Parathyroid adenoma (tissue), 2 donors: ENCODE data around the gene ACSL5.

Experiments used
- H2AFZ ChIP-seq: fragments of 300-600 bp; sonication (generic); one replicate; pipeline ENCODE4 v1.7.0; 2017; ENCODE audit warnings: antibody characterized with exemption, mild to moderate bottlenecking
- H3K27ac ChIP-seq: fragments of 300-600 bp; sonication (generic); one replicate; pipeline ENCODE4 v1.7.0; 2017
- H3K27me3 ChIP-seq: fragments of 300-600 bp; sonication (generic); one replicate; pipeline ENCODE4 v1.7.0; 2017; ENCODE audit warnings: low read length; ENCODE audit not compliant: control insufficient read depth, insufficient read depth
- H3K36me3 ChIP-seq: fragments of 300-600 bp; sonication (generic); one replicate; pipeline ENCODE4 v1.7.0; 2017; ENCODE audit warnings: low read length; ENCODE audit not compliant: control insufficient read depth, insufficient read depth
- H3K4me1 ChIP-seq: fragments of 300-600 bp; sonication (generic); one replicate; pipeline ENCODE4 v1.7.0; 2017; ENCODE audit warnings: control low read depth
- H3K4me2 ChIP-seq: fragments of 300-600 bp; sonication (generic); one replicate; pipeline ENCODE4 v1.7.0; 2017; ENCODE audit warnings: low read length
- H3K4me3 ChIP-seq: fragments of 300-600 bp; sonication (generic); one replicate; pipeline ENCODE4 v1.7.0; 2017; ENCODE audit warnings: low read depth, low read length
- H3K79me2 ChIP-seq: fragments of 300-600 bp; sonication (generic); one replicate; pipeline ENCODE4 v1.7.0; 2017; ENCODE audit warnings: control low read depth
- H3K9ac ChIP-seq: fragments of 300-600 bp; sonication (generic); one replicate; pipeline ENCODE4 v1.7.0; 2017; ENCODE audit warnings: mild to moderate bottlenecking
- H3K9me3 ChIP-seq: fragments of 300-600 bp; sonication (generic); one replicate; pipeline ENCODE4 v1.7.0; 2017; ENCODE audit warnings: low read length; ENCODE audit not compliant: control insufficient read depth
- TF ChIP-seq, protein P1 (sequence below): fragments of 300-600 bp; sonication (generic); IDR thresholded peaks from one replicate; pipeline ENCODE4 v1.7.0; 2017; ENCODE audit warnings: antibody characterized with exemption, mild to moderate bottlenecking
- donor health status: primary hyperparathyroidism.

ACSL5 gene, protein sequence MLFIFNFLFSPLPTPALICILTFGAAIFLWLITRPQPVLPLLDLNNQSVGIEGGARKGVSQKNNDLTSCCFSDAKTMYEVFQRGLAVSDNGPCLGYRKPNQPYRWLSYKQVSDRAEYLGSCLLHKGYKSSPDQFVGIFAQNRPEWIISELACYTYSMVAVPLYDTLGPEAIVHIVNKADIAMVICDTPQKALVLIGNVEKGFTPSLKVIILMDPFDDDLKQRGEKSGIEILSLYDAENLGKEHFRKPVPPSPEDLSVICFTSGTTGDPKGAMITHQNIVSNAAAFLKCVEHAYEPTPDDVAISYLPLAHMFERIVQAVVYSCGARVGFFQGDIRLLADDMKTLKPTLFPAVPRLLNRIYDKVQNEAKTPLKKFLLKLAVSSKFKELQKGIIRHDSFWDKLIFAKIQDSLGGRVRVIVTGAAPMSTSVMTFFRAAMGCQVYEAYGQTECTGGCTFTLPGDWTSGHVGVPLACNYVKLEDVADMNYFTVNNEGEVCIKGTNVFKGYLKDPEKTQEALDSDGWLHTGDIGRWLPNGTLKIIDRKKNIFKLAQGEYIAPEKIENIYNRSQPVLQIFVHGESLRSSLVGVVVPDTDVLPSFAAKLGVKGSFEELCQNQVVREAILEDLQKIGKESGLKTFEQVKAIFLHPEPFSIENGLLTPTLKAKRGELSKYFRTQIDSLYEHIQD

DNA sequence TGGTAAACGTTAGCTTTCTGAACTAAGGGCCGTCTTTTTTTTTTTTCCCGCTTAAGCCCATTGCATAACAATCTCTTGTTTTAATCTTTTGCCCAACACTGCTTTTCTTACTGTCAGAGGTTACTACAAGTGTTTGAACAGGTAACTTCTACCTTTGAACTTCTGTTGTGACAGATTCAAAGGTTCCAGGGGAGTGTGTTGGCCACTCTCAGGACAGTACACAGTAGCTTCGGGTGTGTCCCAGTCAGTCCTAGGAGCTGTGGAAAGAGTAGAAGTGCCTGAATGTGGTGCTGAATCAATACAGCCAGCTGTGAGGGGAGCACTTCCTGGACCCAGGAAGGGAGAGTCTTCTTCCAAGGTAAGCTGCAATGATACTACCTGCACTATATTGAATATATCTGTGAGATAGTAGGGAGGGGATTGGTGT lies at the start of gene ACSL5:
TSS of gene ACSL5 (plus strand) at position 205 of the 427 bp plus-strand sequence. CDS start 20,831 bp downstream, outside the sequence.
- H3K4me3 ChIP-seq: no peak within 1 kb of the TSS
- no peak within 1 kb of the TSS for H3K27ac ChIP-seq
- H2AFZ ChIP-seq: no peak within 1 kb of the TSS
- H3K27me3 ChIP-seq: no peaks in the 10 kb centered on the region
- no peaks in the 10 kb centered on the region for H3K4me1 ChIP-seq
- no peaks in the 10 kb centered on the region for H3K36me3 ChIP-seq
- TF ChIP-seq, protein P1, sequence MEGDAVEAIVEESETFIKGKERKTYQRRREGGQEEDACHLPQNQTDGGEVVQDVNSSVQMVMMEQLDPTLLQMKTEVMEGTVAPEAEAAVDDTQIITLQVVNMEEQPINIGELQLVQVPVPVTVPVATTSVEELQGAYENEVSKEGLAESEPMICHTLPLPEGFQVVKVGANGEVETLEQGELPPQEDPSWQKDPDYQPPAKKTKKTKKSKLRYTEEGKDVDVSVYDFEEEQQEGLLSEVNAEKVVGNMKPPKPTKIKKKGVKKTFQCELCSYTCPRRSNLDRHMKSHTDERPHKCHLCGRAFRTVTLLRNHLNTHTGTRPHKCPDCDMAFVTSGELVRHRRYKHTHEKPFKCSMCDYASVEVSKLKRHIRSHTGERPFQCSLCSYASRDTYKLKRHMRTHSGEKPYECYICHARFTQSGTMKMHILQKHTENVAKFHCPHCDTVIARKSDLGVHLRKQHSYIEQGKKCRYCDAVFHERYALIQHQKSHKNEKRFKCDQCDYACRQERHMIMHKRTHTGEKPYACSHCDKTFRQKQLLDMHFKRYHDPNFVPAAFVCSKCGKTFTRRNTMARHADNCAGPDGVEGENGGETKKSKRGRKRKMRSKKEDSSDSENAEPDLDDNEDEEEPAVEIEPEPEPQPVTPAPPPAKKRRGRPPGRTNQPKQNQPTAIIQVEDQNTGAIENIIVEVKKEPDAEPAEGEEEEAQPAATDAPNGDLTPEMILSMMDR: no peak
- no peak within 1 kb of the TSS for H3K4me2 ChIP-seq
- no peak within 1 kb of the TSS for H3K9ac ChIP-seq
- no peaks in the 10 kb centered on the region for H3K79me2 ChIP-seq
- no peaks in the 10 kb centered on the region for H3K9me3 ChIP-seq

DNA sequence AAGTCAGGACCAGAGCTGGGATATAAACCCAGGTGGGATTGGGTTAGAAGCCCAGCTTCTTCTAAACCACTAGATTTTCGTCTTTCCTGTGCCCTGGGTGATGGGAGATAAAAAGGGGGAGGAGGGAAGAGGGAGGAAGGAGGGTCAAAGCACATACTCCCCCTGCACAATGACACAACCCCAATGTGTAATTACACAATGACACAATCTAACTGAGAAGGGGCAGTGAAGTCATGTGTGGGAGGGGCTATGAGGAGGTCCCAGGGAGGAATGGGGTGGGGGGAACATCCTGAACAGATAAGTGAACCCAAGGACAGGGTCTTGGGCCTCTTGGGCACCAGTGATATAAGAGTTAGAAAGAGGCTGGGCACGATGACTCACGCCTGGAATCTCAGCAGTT lies 46.2 kb upstream of the ACSL5 start:
- no peak overlapping the region for H2AFZ ChIP-seq
- TF ChIP-seq, protein P1: no peak
- no peaks in the 10 kb centered on the region for H3K36me3 ChIP-seq
- no peaks in the 10 kb centered on the region for H3K27me3 ChIP-seq
- H3K79me2 ChIP-seq: no peaks in the 10 kb centered on the region
- H3K4me2 ChIP-seq: no peak overlapping the region
- H3K4me3 ChIP-seq: no peak overlapping the region
- no peaks in the 10 kb centered on the region for H3K4me1 ChIP-seq
- H3K9ac ChIP-seq: no peak overlapping the region
- no peaks in the 10 kb centered on the region for H3K9me3 ChIP-seq
- H3K27ac ChIP-seq: no peak overlapping the region

DNA sequence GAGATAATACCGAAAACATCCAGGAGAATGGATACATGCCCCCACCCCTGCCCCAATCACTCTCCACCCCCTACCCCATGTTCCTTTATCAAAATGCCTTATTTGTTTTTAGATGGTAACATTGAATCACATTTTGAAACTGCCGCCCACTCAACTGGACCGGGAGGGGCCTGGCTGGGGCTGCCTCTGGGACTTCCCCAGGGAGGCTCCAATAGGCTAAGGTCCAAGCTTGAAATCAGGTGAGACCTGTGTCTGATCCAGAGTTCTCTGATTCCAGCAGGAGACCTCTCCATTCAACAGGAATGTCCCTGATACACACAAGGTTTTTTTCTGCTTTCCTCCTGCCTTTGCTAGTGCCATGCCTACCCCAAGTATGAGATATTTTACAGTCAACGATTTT lies 43.8 kb upstream of the ACSL5 start:
- H3K9me3 ChIP-seq: no peaks in the 10 kb centered on the region
- no peaks in the 10 kb centered on the region for H3K27me3 ChIP-seq
- no peaks in the 10 kb centered on the region for H3K4me1 ChIP-seq
- no peaks in the 10 kb centered on the region for H3K79me2 ChIP-seq
- H3K4me2 ChIP-seq: no peak overlapping the region
- no peaks in the 10 kb centered on the region for H3K36me3 ChIP-seq
- TF ChIP-seq, protein P1: no peak
- H3K27ac ChIP-seq: no peak overlapping the region
- no peak overlapping the region for H3K4me3 ChIP-seq
- H3K9ac ChIP-seq: no peak overlapping the region
- no peak overlapping the region for H2AFZ ChIP-seq

DNA sequence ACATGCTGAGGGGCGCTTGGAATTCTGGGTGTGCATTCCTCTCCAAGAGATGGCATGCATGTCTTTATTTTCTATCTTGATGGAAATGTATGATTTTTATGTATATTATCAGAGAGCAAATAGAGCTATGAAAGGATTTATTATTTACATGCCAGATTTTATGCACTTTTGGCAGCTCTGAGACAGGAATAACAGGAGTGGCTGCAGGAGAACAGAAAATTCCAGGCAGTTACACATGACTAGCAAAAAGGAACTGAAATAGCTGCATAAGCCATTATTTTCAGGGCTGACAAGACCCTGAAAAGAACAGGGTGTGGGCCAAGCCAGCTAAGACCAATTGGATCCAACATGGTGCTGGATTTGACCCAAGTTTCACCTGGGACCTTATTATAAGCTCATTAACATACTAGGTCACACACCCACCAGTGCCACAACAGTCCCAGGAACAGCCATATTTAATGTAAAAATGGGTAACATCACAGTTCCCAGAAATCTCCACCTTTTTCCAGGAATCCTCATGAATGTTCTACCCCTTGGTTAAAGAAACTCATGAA lies 43.2 kb upstream of the ACSL5 start:
- Histone ChIP-seq H3K79me2 (no peaks in the 10 kb centered on the region), H3K9ac (no peak overlapping the region), H3K9me3 (no peaks in the 10 kb centered on the region), H3K27ac (no peak overlapping the region), H3K4me1 (no peaks in the 10 kb centered on the region), H3K27me3 (no peaks in the 10 kb centered on the region), H3K4me3 (no peak overlapping the region), H3K4me2 (no peak overlapping the region), H2AFZ (no peak overlapping the region), H3K36me3 (no peaks in the 10 kb centered on the region)
- TF ChIP-seq, protein P1: no peak
